RWPE1 (cell line): Measurements from ENCODE around the gene TRIML1.

ENCODE experiments used
- CTCF ChIA-PET: fragments of 350-600 bp; sonication (Branson Sonifier 250); formaldehyde crosslinking; extraction: SDS; loops from one replicate; lab custom pipeline; 2021; lab: Yijun Ruan, JAX
- POLR2A ChIA-PET: fragments of 400-600 bp; formaldehyde crosslinking; extraction: SDS; loops from one replicate; lab custom pipeline; 2020; ENCODE audit warnings: antibody characterized with exemption; ENCODE audit not compliant: low non-redundant PET; lab: Yijun Ruan, JAX
- DNase-seq: peaks from one replicate; pipeline ENCODE4 v3.0.0; 2012; ENCODE audit warnings: low spot score
- H3K27ac ChIP-seq: fragments of 450-650 bp; 2 replicates; pipeline ENCODE4 v1.5.1; 2017
- TF ChIP-seq, protein P1 (sequence below): fragments of 450-650 bp; conservative IDR thresholded peaks from 2 replicates; pipeline ENCODE4 v1.5.1; 2017; ENCODE audit warnings: low read depth, mild to moderate bottlenecking

Gene TRIML1

GRCh38 chr4:188160406-188160805 is 21.2 kb downstream of the TRIML1 start:
- ChIA-PET POLR2A (no interaction called here), CTCF (interaction anchor here (0.7 kb wide), 1 partner anchor 246 kb away, joined by 3 read pairs; no protein-coding TSS in a partner anchor)
- no peak for DNase-seq
- TF ChIP-seq, protein P1, sequence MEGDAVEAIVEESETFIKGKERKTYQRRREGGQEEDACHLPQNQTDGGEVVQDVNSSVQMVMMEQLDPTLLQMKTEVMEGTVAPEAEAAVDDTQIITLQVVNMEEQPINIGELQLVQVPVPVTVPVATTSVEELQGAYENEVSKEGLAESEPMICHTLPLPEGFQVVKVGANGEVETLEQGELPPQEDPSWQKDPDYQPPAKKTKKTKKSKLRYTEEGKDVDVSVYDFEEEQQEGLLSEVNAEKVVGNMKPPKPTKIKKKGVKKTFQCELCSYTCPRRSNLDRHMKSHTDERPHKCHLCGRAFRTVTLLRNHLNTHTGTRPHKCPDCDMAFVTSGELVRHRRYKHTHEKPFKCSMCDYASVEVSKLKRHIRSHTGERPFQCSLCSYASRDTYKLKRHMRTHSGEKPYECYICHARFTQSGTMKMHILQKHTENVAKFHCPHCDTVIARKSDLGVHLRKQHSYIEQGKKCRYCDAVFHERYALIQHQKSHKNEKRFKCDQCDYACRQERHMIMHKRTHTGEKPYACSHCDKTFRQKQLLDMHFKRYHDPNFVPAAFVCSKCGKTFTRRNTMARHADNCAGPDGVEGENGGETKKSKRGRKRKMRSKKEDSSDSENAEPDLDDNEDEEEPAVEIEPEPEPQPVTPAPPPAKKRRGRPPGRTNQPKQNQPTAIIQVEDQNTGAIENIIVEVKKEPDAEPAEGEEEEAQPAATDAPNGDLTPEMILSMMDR, result no peak
- no peak overlapping the region for H3K27ac ChIP-seq

DNA sequence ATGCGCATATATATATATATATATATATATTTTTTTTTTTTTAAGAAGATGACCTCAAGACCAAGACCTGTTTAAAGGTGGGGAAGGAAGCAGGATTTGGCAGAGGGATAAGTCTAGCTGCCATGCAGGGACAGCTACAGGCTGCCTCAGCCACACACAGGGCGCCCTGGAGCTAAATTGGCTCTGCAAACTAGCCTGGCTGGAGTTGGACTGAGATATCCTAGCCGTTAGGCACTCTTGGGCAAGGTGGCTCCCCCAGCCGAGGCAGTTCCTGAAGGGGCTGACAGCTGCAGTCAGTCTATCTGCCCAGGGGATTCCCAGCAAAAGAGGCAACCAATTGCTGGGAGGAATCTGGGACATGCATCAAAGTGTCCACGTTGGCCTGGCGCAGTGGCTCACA is 21.9 kb downstream of the TRIML1 start:
- DNase-seq, result no peak
- TF ChIP-seq, protein P1, result no peak
- ChIA-PET CTCF (interaction anchor here (0.5 kb wide), 1 partner anchor 17 kb away, joined by 3 read pairs; no protein-coding TSS in a partner anchor), POLR2A (no interaction called here)
- no peak overlapping the region for H3K27ac ChIP-seq

- DNase-seq, result no peak
- ChIA-PET POLR2A (no interaction called here), CTCF (no interaction called here)
- H3K27ac ChIP-seq, result no peak overlapping the region
- TF ChIP-seq, protein P1, result no peak
Measured at GRCh38 chr4:188162698-188163097, 23.5 kb downstream of the TRIML1 start.

DNA sequence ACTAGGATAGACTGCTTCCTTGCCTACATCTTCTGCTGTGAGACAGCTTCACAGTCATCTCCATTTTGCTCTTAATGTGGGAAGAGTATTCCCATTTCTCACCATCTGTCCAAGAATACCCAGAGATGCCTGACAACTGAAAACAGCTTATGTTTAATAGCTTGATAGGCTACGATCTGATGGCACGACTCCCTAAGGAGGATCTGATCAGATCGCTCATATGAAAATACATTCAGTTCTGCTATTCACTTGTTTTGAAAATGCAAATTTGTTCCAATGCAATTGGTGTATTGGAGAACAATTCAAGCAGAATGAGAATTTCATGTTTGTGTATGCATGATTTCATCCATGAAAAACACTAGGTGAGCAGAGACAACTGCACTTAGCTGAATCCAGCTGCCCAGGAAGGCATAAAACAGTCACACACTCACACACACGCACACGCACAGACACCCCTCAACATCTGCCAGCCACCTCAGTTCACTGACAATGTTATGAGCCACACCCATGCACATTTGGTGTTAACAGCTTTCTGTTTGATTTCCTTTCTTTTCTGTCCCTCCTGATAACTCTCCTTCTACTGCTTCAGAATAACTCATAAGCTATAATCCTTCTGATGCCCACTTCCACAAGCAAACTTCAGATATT is 29.6 kb downstream of the TRIML1 start:
- CTCF ChIA-PET, result no interaction called here
- DNase-seq, result no peak
- POLR2A ChIA-PET, result no interaction called here
- TF ChIP-seq, protein P1, result no peak
- H3K27ac ChIP-seq, result no peak overlapping the region

DNA sequence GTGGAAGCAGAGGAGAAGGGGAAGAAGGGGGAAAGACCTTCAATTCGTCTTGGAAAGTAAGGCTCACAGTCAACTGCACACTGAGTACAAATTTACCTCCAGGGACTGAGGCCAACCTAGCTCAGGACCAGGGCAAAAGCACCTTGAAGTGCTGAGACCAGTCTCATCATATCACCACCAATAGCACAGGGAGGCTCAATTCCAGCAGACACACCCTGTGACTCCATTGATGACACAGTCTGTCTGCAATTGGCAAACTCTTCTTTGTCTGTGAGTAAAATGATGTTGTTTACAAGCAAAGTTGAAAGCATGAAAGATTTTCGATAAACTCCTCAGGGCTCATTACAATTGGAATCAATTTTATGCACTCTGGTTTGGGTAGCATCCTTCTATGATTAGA is 32.3 kb downstream of the TRIML1 start:
- ChIA-PET CTCF (no interaction called here), POLR2A (no interaction called here)
- TF ChIP-seq, protein P1, result no peak
- H3K27ac ChIP-seq, result no peak overlapping the region
- peak; percentile 30 for DNase-seq

DNA sequence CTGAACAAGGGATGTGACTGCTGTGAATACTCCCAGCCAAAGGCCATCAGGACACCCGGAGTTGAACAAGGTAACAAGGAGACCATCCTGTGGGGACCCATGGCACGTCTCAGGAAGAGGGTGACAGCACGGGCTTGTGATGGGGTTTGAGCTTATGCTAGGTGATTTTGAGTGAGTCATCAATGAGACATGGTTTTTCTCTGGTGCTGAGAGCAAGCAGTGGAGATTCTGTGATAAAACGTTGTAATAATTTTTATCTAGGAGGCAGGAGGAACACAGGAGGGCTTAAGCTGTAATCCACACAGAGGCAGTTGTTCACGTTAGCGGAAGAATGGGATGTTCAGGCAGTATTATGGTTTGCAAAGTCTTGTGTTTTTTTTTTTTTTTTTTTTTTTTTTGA is 36.0 kb downstream of the TRIML1 start:
- H3K27ac ChIP-seq, result no peak overlapping the region
- ChIA-PET CTCF (interaction anchor here (0.6 kb wide), 1 partner anchor 721 kb away, joined by 7 read pairs; no protein-coding TSS in a partner anchor), POLR2A (no interaction called here)
- DNase-seq, result no peak
- TF ChIP-seq, protein P1, result no peak
